PC-9 (cell line): ENCODE measurements around the gene RNF168. TPM values are rescaled to one million over a fixed set of nuclear protein-coding genes. Genes with fewer than 3 reads are reported as not detected.

Experiments
- BruUV-seq: library from RNA; stranded (reverse); fragments of 400-500 nt; replicated peaks from 2 replicates; lab custom pipeline; 2021; lab: Mats Ljungman, UMichigan
- CTCF ChIA-PET: fragments of 300-600 bp; sonication (Branson Sonifier 250); formaldehyde crosslinking; loops from one replicate; lab custom pipeline; 2022; ENCODE audit warnings: antibody characterized with exemption; lab: Charles Lee
- POLR2A ChIA-PET: fragments of 300-600 bp; sonication (Branson Sonifier 250); formaldehyde crosslinking; loops from one replicate; lab custom pipeline; 2022; ENCODE audit warnings: antibody characterized with exemption; ENCODE audit not compliant: unreplicated experiment; lab: Charles Lee
- DNase-seq, 2 experiments: peaks; one replicate each; pipeline versions ENCODE4 v3.0.0 to v3.0.0-alpha.2; 2015 to 2022; ENCODE audit warnings: mixed read lengths in 1 of 2
- H2AFZ ChIP-seq: fragments of 200-600 bp; sonication (generic); 2 replicates; pipeline ENCODE4 v1.8.1; 2017; ENCODE audit warnings: antibody characterized with exemption
- H3F3A ChIP-seq: fragments of 200-600 bp; sonication (generic); 2 replicates; pipeline ENCODE4 v1.8.1; 2017; ENCODE audit warnings: antibody characterized with exemption, mild to moderate bottlenecking, low read depth; ENCODE audit not compliant: insufficient read depth
- H3K27ac ChIP-seq: fragments of 200-600 bp; sonication (generic); 2 replicates; pipeline ENCODE4 v1.6.1; 2016; ENCODE audit warnings: mixed run types
- H3K27me3 ChIP-seq: fragments of 200-600 bp; sonication (generic); 2 replicates; pipeline ENCODE4 v1.6.1; 2016; ENCODE audit warnings: low read depth, mixed run types; ENCODE audit not compliant: insufficient read depth
- H3K36me3 ChIP-seq: fragments of 200-600 bp; sonication (generic); 2 replicates; pipeline ENCODE4 v1.6.1; 2016; ENCODE audit warnings: low read depth, mixed run types
- H3K4me1 ChIP-seq: fragments of 200-600 bp; sonication (generic); replicated peaks from 2 replicates; pipeline ENCODE4 v1.6.1; 2016; ENCODE audit warnings: mixed run types; ENCODE audit not compliant: insufficient read depth
- H3K4me2 ChIP-seq: fragments of 200-600 bp; sonication (generic); 2 replicates; pipeline ENCODE4 v1.6.1; 2017; ENCODE audit warnings: mixed run types
- H3K4me3 ChIP-seq: fragments of 200-600 bp; sonication (generic); 2 replicates; pipeline ENCODE4 v1.6.1; 2016; ENCODE audit warnings: mixed run types
- H3K79me2 ChIP-seq: fragments of 200-600 bp; sonication (generic); 2 replicates; pipeline ENCODE4 v1.6.1; 2017; ENCODE audit warnings: low read depth, mixed run types
- H3K9me2 ChIP-seq: fragments of 200-600 bp; sonication (generic); 2 replicates; pipeline ENCODE4 v1.8.1; 2017; ENCODE audit warnings: mild to moderate bottlenecking; ENCODE audit not compliant: insufficient read depth
- H3K9me3 ChIP-seq: fragments of 200-600 bp; sonication (generic); 2 replicates; pipeline ENCODE4 v1.8.1; 2016; ENCODE audit warnings: low read depth; ENCODE audit not compliant: insufficient read depth
- H4K20me1 ChIP-seq: fragments of 200-600 bp; sonication (generic); 2 replicates; pipeline ENCODE4 v1.8.1; 2017; ENCODE audit not compliant: insufficient read depth
- CTCF ChIP-seq: fragments of 200-600 bp; sonication (generic); conservative IDR thresholded peaks from 2 replicates; pipeline ENCODE4 v1.6.1; 2017; ENCODE audit warnings: mixed run types, antibody characterized with exemption, mild to moderate bottlenecking, moderate library complexity
- EZH2 ChIP-seq: fragments of 200-600 bp; sonication (generic); IDR thresholded peaks from 2 replicates; pipeline ENCODE4 v1.8.0; 2017; ENCODE audit warnings: antibody characterized with exemption, low read depth
- intact Hi-C: fragments of 100-400 bp; cut with micrococcal nuclease; formaldehyde crosslinking; loops from one replicate; pipeline ENCODE4 v1.10.0; 2022; ENCODE audit not compliant: unreplicated experiment
- total RNA-seq: library from RNA; stranded (reverse); gene quantifications from 2 replicates; pipeline ENCODE4 v1.2.3, GENCODE V29; 2021

Gene RNF168
- total RNA-seq, 1 experiment from 2014 or later, result 60.6 TPM

- no TSS peak for BruUV-seq
- TF ChIP-seq EZH2, result no peak
- no peak for TF ChIP-seq CTCF
- Histone ChIP-seq H3K27ac (peak overlapping the region; percentile 89), H3K27me3 (no peaks in the 10 kb centered on the region), H4K20me1 (peaks cover 4% of the 10 kb centered on the region; the same call in 1 of the 2 replicates), H3K4me3 (peak overlapping the region; percentile 80), H3F3A (peaks cover 38% of the 10 kb centered on the region), H3K4me1 (peaks cover 35% of the 10 kb centered on the region), H3K36me3 (0 out of 2 replicates have a peak, but pooled peaks cover 8% of the 10 kb centered on the region), H3K9me2 (no peaks in the 10 kb centered on the region), H2AFZ (peak overlapping the region; percentile 56), H3K79me2 (peaks cover 69% of the 10 kb centered on the region), H3K9me3 (no peaks in the 10 kb centered on the region), H3K4me2 (peak overlapping the region; percentile 89)
- POLR2A ChIA-PET, result no interaction called here
- peak in 1 of 2 experiments; percentile 59 for DNase-seq
- CTCF ChIA-PET, result interaction anchor here (0.7 kb wide), 2 partner anchors 80 to 248 kb away, joined by 3 to 12 read pairs; no protein-coding TSS in a partner anchor
- intact Hi-C loops, result loop anchor here (1.0 to 2.0 kb wide), 3 partner anchors 67 to 164 kb away; partner anchors contain the start of genes FBXO45 and WDR53
Observed at GRCh38 chr3:196501316-196502044, 2.1 kb downstream of the RNF168 start.

GRCh38 chr3:196499807-196500524 lies 3.6 kb downstream of the RNF168 start:
- Histone ChIP-seq H3K27ac (peak overlapping the region; percentile 89), H2AFZ (peak overlapping the region; percentile 56), H3K27me3 (no peaks in the 10 kb centered on the region), H3F3A (peaks cover 38% of the 10 kb centered on the region), H3K9me3 (no peaks in the 10 kb centered on the region), H3K4me1 (peaks cover 35% of the 10 kb centered on the region), H3K4me2 (peak overlapping the region; percentile 89), H3K36me3 (peaks cover 21% of the 10 kb centered on the region), H3K4me3 (peak overlapping the region; percentile 80), H4K20me1 (peaks cover 4% of the 10 kb centered on the region; the same call in 1 of the 2 replicates), H3K79me2 (peaks cover 84% of the 10 kb centered on the region), H3K9me2 (no peaks in the 10 kb centered on the region)
- TF ChIP-seq EZH2 (no peak), CTCF (no peak)
- intact Hi-C loops, result loop anchor here (2.0 kb wide), 1 partner anchor 69 kb away; the partner anchor contains the start of genes FBXO45 and WDR53
- no peak for DNase-seq
- POLR2A ChIA-PET, result no interaction called here
- no TSS peak for BruUV-seq
- CTCF ChIA-PET, result no interaction called here

GRCh38 chr3:196499061-196499460 lies 4.5 kb downstream of the RNF168 start:
- peaks cover 27% of the 10 kb centered on the region for H3K36me3 ChIP-seq
- CTCF ChIA-PET, result interaction anchor here (0.6 kb wide), 1 partner anchor 29 kb away, joined by 3 read pairs; no protein-coding TSS in a partner anchor
- H3K4me1 ChIP-seq, result peaks cover 30% of the 10 kb centered on the region
- H3F3A ChIP-seq, result peaks cover 33% of the 10 kb centered on the region
- no peaks in the 10 kb centered on the region for H3K9me2 ChIP-seq
- H3K27ac ChIP-seq, result peak overlapping the region; percentile 89
- H3K4me3 ChIP-seq, result peak overlapping the region; percentile 80
- peak overlapping the region; percentile 89 for H3K4me2 ChIP-seq
- peaks cover 93% of the 10 kb centered on the region for H3K79me2 ChIP-seq
- no peaks in the 10 kb centered on the region for H3K27me3 ChIP-seq
- no peaks in the 10 kb centered on the region for H3K9me3 ChIP-seq
- BruUV-seq, result no TSS peak
- POLR2A ChIA-PET, result interaction anchor here (0.6 kb wide), 1 partner anchor 161 kb away, joined by 4 read pairs; the partner anchor contains the start of gene TM4SF19
- H4K20me1 ChIP-seq, result peaks cover 4% of the 10 kb centered on the region; the same call in 1 of the 2 replicates
- TF ChIP-seq CTCF, result no peak
- no peak for TF ChIP-seq EZH2
- DNase-seq, result peak; percentile 63 to 82
- peak overlapping the region; percentile 34; the same call in 1 of the 2 replicates for H2AFZ ChIP-seq
- intact Hi-C loops, result no loop called here
